Mammary epithelial cell (primary cell): ENCODE measurements around the gene IFT43.

ENCODE experiments used
- CTCF ChIP-seq, 2 donors: IDR thresholded peaks in 1 of 2; conservative IDR thresholded peaks in 1 of 2; 2 replicates each; pipeline ENCODE4 v1.5.1; 2011 to 2012; ENCODE audit warnings: inconsistent platforms in 2 of 2, low read length in 2 of 2, mild to moderate bottlenecking in 2 of 2, control low read depth in 1 of 2, low read depth in 1 of 2; ENCODE audit not compliant: insufficient read depth in 1 of 2; ENCODE audit errors: extremely low read depth in 1 of 2
- EZH2 ChIP-seq: IDR thresholded peaks from 2 replicates; pipeline ENCODE4 v1.6.1; 2012; ENCODE audit warnings: low read length, inconsistent platforms, borderline replicate concordance

GRCh38 chr14:76101391-76102379, 116.1 kb downstream of the IFT43 start:
- no peak for TF ChIP-seq CTCF (conservative IDR thresholded peaks at IDR 0.05 in 1 of 2, IDR thresholded peaks at IDR 0.05 in 1 of 2; ENCODE audit: extremely low read depth in 1 of 2, insufficient read depth in 1 of 2, low read depth in 1 of 2, low read length in 2 of 2)
- no peak for TF ChIP-seq EZH2
